Urinary bladder (tissue), 4 donors: ENCODE measurements around the gene TSPOAP1. TPM values are rescaled to one million over a fixed set of nuclear protein-coding genes. Genes with fewer than 3 reads are reported as not detected.

Experiments
- DNase-seq: peaks from one replicate; pipeline ENCODE4 v3.0.0-alpha.2; 2015; ENCODE audit errors: extremely low spot score
- H3K27ac ChIP-seq: one replicate; pipeline ENCODE4 v1.5.1; 2013; ENCODE audit warnings: low read depth, mild to moderate bottlenecking, moderate library complexity
- H3K36me3 ChIP-seq: one replicate; pipeline ENCODE4 v1.6.1; 2013; ENCODE audit warnings: mild to moderate bottlenecking, moderate library complexity; ENCODE audit not compliant: insufficient read depth
- H3K4me1 ChIP-seq: one replicate; pipeline ENCODE4 v1.6.1; 2013; ENCODE audit warnings: mild to moderate bottlenecking, moderate library complexity; ENCODE audit not compliant: insufficient read depth
- H3K4me3 ChIP-seq: one replicate; pipeline ENCODE4 v1.5.1; 2013; ENCODE audit warnings: low read depth, low read length
- WGBS: extraction: QIAGEN DNeasy Blood & Tissue Kit; methylation state at CpG from one replicate; pipeline ENCODE4 v1.1.7; 2013; 5-methylcytosine and 5-hydroxymethylcytosine counted together
- polyA plus RNA-seq: library from polyadenylated mRNA; stranded (reverse); fragments of 200-250 nt; gene quantifications from one replicate; pipeline ENCODE4 v1.2.3, GENCODE V29; 2013
- total RNA-seq: library from RNA; depleted of rRNA; stranded (reverse); fragments of >200 nt; gene quantifications from one replicate; pipeline ENCODE4 v1.2.3, GENCODE V29; 2014
- donor health status: healthy with polysubstance abuse.
- donor health status: healthy.

TSPOAP1 gene
- total and polyA plus RNA-seq, 2 donors: 7.4 to 19.1 TPM

DNA sequence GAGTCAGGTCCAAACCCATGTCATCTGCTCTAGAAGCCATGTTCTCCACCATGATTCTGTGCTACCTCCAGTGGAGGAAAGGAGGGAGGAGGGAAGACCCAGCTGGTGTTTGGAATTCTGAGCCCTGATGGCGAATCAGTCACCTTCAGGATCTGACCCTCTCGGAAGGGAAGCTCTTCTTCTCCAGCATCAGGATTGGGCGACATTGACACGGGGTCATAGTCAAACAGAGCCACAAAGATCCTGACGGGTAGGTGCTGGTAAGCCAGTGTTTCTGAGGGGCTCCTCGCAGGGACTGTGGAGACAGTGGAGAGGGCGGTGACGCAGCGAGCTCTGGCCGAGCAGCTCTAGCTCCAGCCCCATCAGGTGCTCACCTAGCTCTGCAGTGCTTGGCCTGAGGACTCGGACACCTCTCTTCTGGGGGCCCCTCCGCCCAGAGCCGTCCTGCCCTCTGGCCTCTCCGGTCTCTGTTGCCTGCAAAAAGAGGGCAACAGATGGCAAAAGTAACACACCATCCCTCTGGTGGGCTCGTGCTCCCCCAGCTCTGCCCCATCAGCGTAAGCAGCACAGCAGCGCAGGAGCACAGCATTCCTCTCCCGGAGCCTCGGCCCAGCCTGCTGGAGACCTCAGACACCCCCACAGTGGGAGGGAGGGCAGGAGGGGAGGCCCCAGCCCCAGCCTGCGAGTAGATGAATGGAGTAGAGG, 21.0 kb downstream of the TSPOAP1 start:
- no peak overlapping the region for H3K27ac ChIP-seq
- no peak for DNase-seq
- H3K36me3 ChIP-seq: no peaks in the 10 kb centered on the region
- no peak overlapping the region for H3K4me3 ChIP-seq
- WGBS: 88% methylated on average over 20 of the region's 20 CpGs
- H3K4me1 ChIP-seq: no peaks in the 10 kb centered on the region

DNA sequence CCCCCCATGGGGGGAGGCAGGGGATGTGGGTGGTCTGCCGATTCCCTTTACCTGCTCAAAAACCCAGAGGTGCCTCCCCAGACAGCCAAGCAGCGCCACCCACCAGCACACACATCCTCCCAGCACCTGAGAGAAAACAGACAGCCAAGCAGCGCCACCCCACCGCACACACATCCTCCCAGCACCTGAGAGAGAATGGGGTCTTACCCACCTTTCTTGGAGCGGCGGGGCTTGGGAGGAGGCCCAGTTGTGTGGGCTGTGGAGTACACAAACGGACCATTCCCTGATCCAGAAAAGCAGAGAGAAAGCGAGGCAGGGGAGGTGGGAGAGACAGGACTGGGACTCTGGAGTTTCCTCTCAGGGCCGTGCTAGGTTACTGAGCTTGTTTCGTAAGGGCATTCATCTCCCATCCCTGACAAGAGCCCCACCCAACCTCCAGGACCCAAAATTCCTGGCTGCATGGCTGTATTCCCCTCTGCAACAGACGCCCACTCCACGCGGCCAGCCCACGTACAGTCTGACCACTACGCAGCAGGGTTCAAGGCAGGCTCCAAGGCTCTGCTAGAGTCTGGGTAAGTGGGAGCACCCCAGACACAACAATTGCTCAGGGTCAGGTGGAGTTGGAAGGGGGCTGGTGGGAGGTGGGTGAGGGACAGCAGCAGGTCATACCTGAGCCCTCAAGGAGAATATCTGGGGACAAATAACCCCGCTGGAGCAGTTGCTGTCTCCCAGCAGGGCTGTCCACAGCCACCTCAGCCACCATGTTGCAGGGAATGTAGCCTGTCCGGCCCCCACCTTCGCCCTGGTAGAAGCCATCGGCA, 22.3 kb downstream of the TSPOAP1 start:
- Histone ChIP-seq H3K36me3 (no peaks in the 10 kb centered on the region), H3K27ac (no peak overlapping the region), H3K4me1 (no peaks in the 10 kb centered on the region), H3K4me3 (no peak overlapping the region)
- WGBS: 91% methylated on average over 19 of the region's 19 CpGs
- no peak for DNase-seq

DNA sequence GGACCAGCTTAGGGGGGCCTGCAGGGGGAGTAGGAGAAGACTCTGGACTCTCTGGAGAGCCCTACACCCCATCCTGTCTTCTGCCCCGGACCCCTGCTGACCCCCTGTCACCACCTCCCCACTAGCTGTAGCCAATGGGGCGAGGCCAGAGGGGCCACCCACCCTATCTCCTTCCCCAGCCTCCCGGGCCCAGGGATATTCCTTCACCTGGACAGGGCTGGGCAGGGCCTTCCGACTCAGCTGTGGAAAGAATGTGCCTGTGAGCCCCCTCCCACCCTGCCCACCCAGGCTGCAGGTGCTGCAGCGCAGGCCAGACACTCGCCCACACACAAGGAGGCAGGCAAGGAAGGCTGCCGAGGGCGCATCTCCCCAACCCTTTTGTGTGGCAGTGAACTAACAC, 23.0 kb downstream of the TSPOAP1 start:
- Histone ChIP-seq H3K27ac (no peak overlapping the region), H3K36me3 (no peaks in the 10 kb centered on the region), H3K4me1 (no peaks in the 10 kb centered on the region), H3K4me3 (no peak overlapping the region)
- 90% methylated on average over 8 of the region's 8 CpGs for WGBS
- DNase-seq: no peak

DNA sequence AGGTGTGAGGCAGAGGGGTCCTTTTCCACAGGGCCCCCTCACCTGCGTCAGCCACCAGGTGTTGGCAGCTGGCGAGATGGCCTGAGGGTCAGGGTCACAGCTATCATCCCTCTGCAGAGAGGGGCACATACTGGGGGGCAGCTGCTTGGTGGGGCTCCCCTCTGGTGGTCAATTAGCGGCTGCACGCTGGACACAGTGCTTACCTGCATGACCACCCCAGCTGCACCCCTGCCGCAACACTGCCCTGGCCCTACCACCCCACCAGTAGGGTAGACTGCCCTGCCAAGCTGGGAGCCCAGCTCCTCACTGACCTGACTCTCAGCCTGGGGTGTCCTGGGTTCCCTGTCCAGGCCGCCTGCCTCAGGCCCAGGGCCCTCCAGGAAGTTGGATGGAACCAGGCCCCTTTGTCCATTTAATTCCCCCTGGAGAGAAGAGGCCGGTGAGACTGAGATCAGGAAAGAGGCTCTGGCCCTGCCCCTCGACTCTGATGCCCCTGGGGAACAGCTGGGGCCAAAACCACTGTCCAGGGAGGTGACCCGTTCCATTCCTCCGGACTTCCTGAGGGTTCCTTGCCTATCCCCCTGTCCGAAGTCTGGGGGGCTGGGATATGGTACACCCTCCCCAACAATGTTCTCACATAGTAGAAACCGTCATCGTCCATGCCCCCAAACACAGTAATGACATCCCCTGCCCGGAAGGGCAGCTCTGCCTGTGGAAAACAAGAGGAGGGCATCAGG, 23.7 kb downstream of the TSPOAP1 start:
- Histone ChIP-seq H3K4me3 (no peak overlapping the region), H3K27ac (no peak overlapping the region), H3K36me3 (no peaks in the 10 kb centered on the region), H3K4me1 (no peaks in the 10 kb centered on the region)
- WGBS: 90% methylated on average over 14 of the region's 14 CpGs
- DNase-seq: no peak

DNA sequence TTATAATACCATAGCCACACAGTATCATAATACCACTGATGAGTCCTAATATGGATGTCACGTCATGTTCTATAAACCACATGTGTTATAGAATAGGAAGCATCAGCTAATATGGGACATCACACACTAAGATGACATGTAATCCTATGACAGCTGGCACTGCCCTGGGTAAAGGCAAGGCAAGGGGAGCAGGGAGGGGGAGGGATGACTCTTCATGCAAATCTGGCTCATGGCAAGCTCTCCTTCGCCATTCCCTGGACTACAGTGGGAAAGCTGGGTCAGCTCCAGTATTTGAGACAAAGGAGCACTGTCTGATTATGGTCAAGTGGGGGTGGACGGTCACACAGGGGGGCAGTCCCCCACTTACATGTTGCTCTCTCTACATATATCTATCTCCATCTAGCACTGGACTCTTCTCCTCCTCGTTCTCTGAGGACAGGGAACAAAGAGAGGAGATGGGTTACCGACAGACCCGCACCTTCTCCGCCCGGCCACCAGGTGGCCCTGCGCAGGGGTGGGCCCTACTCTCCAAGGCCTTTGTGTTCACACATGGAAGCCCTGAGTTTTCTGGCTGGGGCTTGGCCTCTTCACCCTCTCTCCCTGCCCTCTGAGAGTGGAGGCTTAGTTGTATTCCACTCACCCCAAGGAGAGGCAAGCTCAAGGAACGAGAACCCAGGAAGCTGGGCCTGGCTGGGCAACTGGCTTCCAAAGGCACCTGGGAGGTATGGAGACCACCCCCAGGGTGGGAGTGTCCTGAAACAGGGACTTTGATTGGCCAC, 24.4 kb downstream of the TSPOAP1 start:
- DNase-seq: no peak
- Histone ChIP-seq H3K4me1 (no peaks in the 10 kb centered on the region), H3K36me3 (no peaks in the 10 kb centered on the region), H3K4me3 (no peak overlapping the region), H3K27ac (no peak overlapping the region)
- 49% methylated on average over 10 of the region's 10 CpGs for WGBS

DNA sequence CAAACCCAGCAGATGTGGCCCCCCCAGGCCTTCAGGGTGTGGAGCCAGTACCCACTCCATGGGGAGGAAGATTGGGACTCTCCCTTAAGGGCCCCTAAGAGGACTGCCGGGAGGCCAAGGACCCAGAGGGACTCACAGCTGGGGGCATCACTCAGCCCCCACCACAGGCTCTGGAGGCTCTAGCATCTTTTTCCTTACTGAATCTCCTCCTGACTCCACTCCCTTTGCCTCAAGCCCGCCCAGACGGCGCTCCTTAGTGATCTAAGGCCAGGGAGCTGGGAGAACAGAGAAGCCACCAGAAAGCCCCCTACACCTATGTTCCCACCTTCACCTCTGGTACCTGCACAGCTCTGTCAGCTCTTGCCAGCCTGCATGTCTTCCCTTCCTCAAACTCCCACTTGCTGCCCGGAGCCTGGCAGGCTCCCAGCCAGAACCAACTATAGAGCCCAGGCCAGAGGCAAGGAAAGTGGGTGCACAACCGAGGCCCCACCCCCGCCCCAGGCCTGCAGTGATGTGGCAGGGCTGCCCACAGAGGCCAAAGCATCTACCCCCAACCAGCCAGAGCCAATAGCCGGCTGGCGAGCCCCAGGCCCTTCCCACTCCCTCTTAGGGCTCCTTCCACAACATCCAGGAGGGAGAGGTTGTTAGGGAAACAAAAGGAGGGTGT, 25.5 kb downstream of the TSPOAP1 start:
- Histone ChIP-seq H3K4me3 (no peak overlapping the region), H3K4me1 (no peaks in the 10 kb centered on the region), H3K36me3 (no peaks in the 10 kb centered on the region), H3K27ac (no peak overlapping the region)
- no peak for DNase-seq
- 83% methylated on average over 9 of the region's 9 CpGs for WGBS

DNA sequence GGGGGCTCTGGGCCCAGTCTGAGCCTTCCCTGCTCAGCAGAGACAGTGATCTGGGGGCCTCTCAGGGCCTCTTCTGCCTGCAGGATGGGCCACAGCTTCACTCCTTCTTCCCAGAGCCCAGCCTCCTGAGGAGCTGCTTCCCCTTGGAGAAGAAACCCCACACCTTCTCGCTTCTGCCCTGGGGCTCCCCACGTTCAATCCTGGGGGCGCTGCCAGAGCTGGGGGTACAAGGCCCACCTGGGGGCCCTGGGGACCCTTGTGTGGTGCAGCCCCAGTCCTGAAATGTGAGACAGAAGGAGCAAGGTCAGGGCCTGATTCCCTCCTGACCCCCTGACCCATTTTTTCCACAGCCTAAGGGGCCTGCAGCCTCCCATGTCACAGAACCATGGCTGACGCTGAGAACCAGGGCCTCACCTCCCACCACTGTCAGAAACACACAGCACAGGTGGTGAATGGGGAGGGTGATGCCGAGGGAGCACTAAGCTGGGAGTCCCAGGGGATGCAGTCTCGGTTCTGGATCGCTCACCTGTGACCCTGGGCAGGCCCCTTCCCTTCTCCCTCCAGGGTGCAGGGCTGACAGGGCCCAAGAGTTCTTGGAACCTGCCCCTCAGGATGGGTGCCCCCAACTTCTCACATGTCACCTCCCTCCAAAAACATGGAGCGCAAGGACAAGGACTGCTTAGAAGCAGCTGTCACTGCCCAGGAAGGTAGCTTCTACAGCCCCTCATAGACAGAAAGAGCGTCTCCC, 26.2 kb downstream of the TSPOAP1 start:
- Histone ChIP-seq H3K27ac (no peak overlapping the region), H3K4me3 (no peak overlapping the region), H3K4me1 (no peaks in the 10 kb centered on the region), H3K36me3 (no peaks in the 10 kb centered on the region)
- WGBS: 94% methylated on average over 9 of the region's 9 CpGs
- DNase-seq: no peak

DNA sequence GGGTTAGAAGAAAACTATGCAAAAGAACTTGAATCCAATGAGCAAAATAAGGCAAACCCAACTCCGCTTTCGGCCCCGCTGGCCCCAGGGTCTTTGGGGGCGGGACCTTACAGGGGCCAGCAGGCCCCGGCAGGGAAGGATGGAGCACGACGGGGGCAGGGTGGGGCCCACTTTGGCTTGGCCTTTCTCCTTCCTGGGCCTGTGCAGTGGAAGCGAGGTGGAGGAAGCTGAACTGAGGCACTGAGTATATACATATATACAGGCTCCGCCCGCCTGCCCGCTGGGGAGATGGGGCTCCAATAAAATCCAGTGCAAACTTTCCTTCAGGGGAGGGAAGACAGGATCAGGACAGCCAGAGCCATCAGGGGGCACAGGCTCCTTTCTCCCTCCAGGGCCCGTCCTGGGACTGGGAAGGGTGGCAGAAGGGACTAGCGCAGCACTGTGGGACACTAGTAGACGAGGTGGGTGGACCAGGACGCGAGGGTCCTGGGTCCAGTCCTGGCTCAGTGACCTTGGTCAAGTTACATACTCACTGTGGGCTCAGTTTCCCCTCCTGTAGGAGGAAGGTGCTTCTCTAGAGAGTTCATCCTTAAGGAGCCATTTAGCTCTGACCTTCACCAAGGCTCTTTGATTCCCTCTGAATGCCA, 27.0 kb downstream of the TSPOAP1 start:
- 81% methylated on average over 16 of the region's 16 CpGs for WGBS
- H3K36me3 ChIP-seq: no peaks in the 10 kb centered on the region
- no peak overlapping the region for H3K27ac ChIP-seq
- no peaks in the 10 kb centered on the region for H3K4me1 ChIP-seq
- H3K4me3 ChIP-seq: no peak overlapping the region
- no peak for DNase-seq

DNA sequence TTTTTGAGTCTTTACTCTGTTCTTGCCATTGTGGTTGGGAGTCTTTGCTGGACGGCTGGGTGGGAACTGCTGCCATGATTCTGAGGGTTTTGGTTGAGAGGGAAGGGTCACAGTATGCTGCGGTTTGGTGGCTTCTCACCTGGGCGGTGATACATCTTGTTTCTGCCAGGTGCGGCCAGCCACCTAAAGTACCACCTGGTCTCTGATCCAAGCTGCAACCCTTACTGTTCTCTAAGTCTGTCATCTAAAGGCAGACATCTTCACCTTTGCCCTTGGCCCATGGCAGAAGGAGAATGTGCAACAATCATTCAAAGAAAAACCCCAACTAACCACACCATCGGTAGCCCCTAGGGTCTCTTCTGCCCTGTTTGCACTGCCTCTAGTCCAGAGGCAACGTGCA, 28.3 kb downstream of the TSPOAP1 start:
- Histone ChIP-seq H3K4me3 (no peak overlapping the region), H3K4me1 (no peaks in the 10 kb centered on the region), H3K36me3 (no peaks in the 10 kb centered on the region), H3K27ac (no peak overlapping the region)
- 88% methylated on average over 6 of the region's 6 CpGs for WGBS
- no peak for DNase-seq

DNA sequence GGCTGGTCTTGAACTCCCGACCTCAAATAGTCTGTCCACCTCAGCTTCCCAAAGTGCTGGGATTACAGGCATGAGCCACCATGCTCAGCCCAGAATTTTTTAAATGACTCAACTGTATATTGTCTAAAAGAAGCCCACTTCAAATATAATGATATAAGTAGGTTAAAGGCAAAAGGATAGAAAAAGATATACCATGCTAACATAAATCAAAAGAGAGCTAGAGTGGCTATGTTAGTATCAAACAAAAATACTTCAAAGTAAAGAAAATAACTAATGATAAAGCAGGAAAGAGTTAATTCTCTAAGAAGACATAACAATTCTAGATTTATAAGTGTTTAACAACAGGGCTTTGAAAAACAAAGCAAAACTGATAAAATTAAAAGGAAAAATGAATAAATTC, 34.6 kb downstream of the TSPOAP1 start:
- Histone ChIP-seq H3K4me1 (no peaks in the 10 kb centered on the region), H3K27ac (no peak overlapping the region), H3K36me3 (no peaks in the 10 kb centered on the region), H3K4me3 (no peak overlapping the region)
- WGBS: 93% methylated on average over 1 of the region's 1 CpG
- no peak for DNase-seq

DNA sequence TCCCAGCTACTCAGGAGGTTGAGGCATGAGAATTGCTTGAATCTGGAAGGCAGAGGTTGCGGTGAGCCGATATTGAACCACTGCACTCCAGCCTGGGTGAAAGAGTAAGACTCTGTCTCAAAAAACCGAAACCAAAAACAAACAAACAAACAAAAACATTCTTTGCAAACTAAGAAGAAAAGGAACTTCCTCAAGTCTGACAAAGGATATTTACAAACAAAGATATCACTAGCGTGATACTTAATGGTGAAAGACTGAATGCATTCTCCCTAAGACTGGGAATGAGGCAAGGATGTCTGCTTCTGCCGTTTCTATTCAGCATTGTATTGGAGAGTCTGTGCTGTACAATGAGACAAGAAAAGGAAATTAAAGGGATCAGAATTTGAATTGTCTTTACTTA, 37.3 kb downstream of the TSPOAP1 start:
- H3K27ac ChIP-seq: no peak overlapping the region
- DNase-seq: no peak
- 75% methylated on average over 5 of the region's 5 CpGs for WGBS
- H3K36me3 ChIP-seq: no peaks in the 10 kb centered on the region
- no peak overlapping the region for H3K4me3 ChIP-seq
- no peaks in the 10 kb centered on the region for H3K4me1 ChIP-seq

DNA sequence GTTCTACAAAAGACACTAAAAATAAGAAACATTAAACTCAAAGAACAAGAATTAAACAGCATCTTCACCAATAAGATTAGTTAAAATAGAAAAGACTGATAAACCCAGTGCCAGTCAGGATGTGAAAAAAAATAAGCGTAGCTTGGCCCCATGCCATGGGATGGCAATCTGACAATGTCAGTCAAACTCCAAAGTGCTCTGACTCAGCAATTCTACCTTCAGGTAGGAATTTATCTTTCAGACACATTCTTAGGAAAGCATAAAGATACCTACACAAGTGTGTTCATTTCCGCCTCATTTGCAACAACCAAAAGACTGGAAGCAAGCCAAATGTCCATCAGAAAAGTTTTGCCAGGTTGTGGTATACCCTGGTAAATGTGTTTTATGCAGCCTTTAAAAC, 38.7 kb downstream of the TSPOAP1 start:
- Histone ChIP-seq H3K4me3 (no peak overlapping the region), H3K36me3 (no peaks in the 10 kb centered on the region), H3K4me1 (no peaks in the 10 kb centered on the region), H3K27ac (no peak overlapping the region)
- WGBS: 59% methylated on average over 2 of the region's 2 CpGs
- no peak for DNase-seq
